HepG2 (cell line): ENCODE results near the gene AUTS2. TPM values are rescaled to one million over a fixed set of nuclear protein-coding genes. Genes with fewer than 3 reads are reported as not detected.

Experiments used
- ATAC-seq: fragments of 200-7000 bp; cut with Tn5 transposase; 3 replicates; pipeline ENCODE4 v1.9.1; 2020; ENCODE audit warnings: mild to moderate bottlenecking, moderate library complexity
- BruUV-seq: library from RNA; stranded (reverse); fragments of 400-500 nt; replicated peaks from 2 replicates; lab custom pipeline; 2021; lab: Mats Ljungman, UMichigan
- CTCF ChIA-PET: fragments of 300-600 bp; formaldehyde crosslinking; extraction: SDS; loops from one replicate; lab custom pipeline; 2021; ENCODE audit warnings: low total read pairs, inconsistent platforms, low intra/inter-chr PET ratio; lab: Yijun Ruan, JAX
- POLR2A ChIA-PET: fragments of 350-600 bp; sonication (Branson Sonifier 250); formaldehyde crosslinking; loops from one replicate; lab custom pipeline; 2020; ENCODE audit warnings: antibody characterized with exemption, inconsistent platforms; lab: Yijun Ruan, JAX
- DNase-seq: peaks from one replicate; pipeline ENCODE4 v3.0.0-alpha.2; 2015; ENCODE audit warnings: low spot score
- FAIRE-seq: peaks from 3 replicates; lab custom pipeline; 2011; peaks lifted over from hg19 to GRCh38; lab: Jason Lieb, UNC
- H2AFZ ChIP-seq: one replicate; pipeline ENCODE4 v1.6.1; 2011; ENCODE audit warnings: low read length, inconsistent platforms
- H3K27ac ChIP-seq: fragments of 300-600 bp; 3 replicates; pipeline ENCODE4 v1.8.0; 2011; ENCODE audit warnings: mixed run types, mild to moderate bottlenecking, mixed read lengths, low read length, inconsistent platforms; ENCODE audit not compliant: insufficient read depth; ENCODE audit errors: extremely low read length
- H3K27me3 ChIP-seq, 2 experiments: fragments of 200-600 bp in 1 of 2; 2 replicates in 1 of 2; 3 replicates in 1 of 2; pipeline versions ENCODE4 v1.6.0 to v1.8.0; 2011; ENCODE audit warnings: low read length in 2 of 2, mild to moderate bottlenecking in 2 of 2, moderate library complexity in 2 of 2, inconsistent platforms in 1 of 2; ENCODE audit not compliant: insufficient read depth in 2 of 2, control insufficient read depth in 1 of 2
- H3K36me3 ChIP-seq, 2 experiments: fragments of 200-600 bp in 1 of 2; replicated peaks in 1 of 2; 2 replicates in 1 of 2; 3 replicates in 1 of 2; pipeline versions ENCODE4 v1.5.1 to v1.8.0; 2011; ENCODE audit warnings: low read length in 2 of 2, inconsistent platforms in 1 of 2; ENCODE audit not compliant: insufficient read depth in 2 of 2, control insufficient read depth in 1 of 2
- H3K4me1 ChIP-seq: 2 replicates; pipeline ENCODE4 v1.5.1; 2012; ENCODE audit warnings: low read length, inconsistent platforms; ENCODE audit not compliant: insufficient read depth
- H3K4me2 ChIP-seq: 2 replicates; pipeline ENCODE4 v1.6.0; 2011; ENCODE audit warnings: low read depth, low read length, inconsistent platforms
- H3K4me3 ChIP-seq, 3 experiments: fragments of 200-600 bp in 1 of 3; sonication (generic), shearing (Covaris generic) in 1 of 3; replicated peaks in 1 of 3; 2 replicates each; pipeline ENCODE4 v1.5.1; 2011 to 2016; ENCODE audit warnings: low read length in 3 of 3, inconsistent platforms in 2 of 3, low read depth in 2 of 3, mild to moderate bottlenecking in 2 of 3, control low read depth in 1 of 3, mixed read lengths in 1 of 3; ENCODE audit not compliant: insufficient read depth in 1 of 3
- H3K79me2 ChIP-seq: one replicate; pipeline ENCODE4 v1.6.1; 2011; ENCODE audit warnings: low read length, inconsistent platforms; ENCODE audit not compliant: insufficient read depth
- H3K9ac ChIP-seq: 2 replicates; pipeline ENCODE4 v1.6.0; 2011; ENCODE audit warnings: mild to moderate bottlenecking, low read depth, low read length, inconsistent platforms; ENCODE audit not compliant: insufficient read depth
- H3K9me3 ChIP-seq: 2 replicates; pipeline ENCODE4 v1.5.1; 2012; ENCODE audit warnings: mild to moderate bottlenecking, low read length
- H4K20me1 ChIP-seq: 2 replicates; pipeline ENCODE4 v1.6.0; 2011; ENCODE audit warnings: inconsistent platforms, mild to moderate bottlenecking, low read length, moderate library complexity; ENCODE audit not compliant: insufficient read depth
- ARID2 ChIP-seq: sonication (generic); formaldehyde crosslinking; IDR thresholded peaks from 2 replicates; pipeline ENCODE4 v1.8.1; 2022; ENCODE audit warnings: mild to moderate bottlenecking, missing genetic modification reagents, borderline replicate concordance
- BORCS8-MEF2B ChIP-seq: sonication (generic); formaldehyde crosslinking; IDR thresholded peaks from 2 replicates; pipeline ENCODE4 v1.8.0; 2022; ENCODE audit warnings: mild to moderate bottlenecking, missing genetic modification reagents
- CEBPB ChIP-seq: IDR thresholded peaks from 2 replicates; pipeline ENCODE4 v1.6.1; 2011; ENCODE audit warnings: low read depth, low read length, improper control_type of control experiment, borderline replicate concordance
- GLMP ChIP-seq: sonication (generic); formaldehyde crosslinking; IDR thresholded peaks from 2 replicates; pipeline ENCODE4 v1.9.0; 2021; ENCODE audit warnings: missing genetic modification reagents, mild to moderate bottlenecking, borderline replicate concordance
- KLF6 ChIP-seq: IDR thresholded peaks from 2 replicates; pipeline ENCODE4 v1.8.0; 2016; ENCODE audit warnings: missing biosample characterization, missing genetic modification reagents
- MAF1 ChIP-seq: sonication (generic); formaldehyde crosslinking; IDR thresholded peaks from 2 replicates; pipeline ENCODE4 v1.5.0; 2020; ENCODE audit warnings: missing genetic modification reagents, borderline replicate concordance
- MLLT10 ChIP-seq: sonication (generic); formaldehyde crosslinking; IDR thresholded peaks from 2 replicates; pipeline ENCODE4 v1.4.0; 2020; ENCODE audit warnings: missing genetic modification reagents
- NONO ChIP-seq, 2 experiments: fragments of 450-650 bp in 1 of 2; sonication (generic) in 1 of 2; formaldehyde crosslinking in 1 of 2; IDR thresholded peaks in 1 of 2; conservative IDR thresholded peaks in 1 of 2; 2 replicates each; pipeline versions ENCODE4 v1.6.1 to v1.8.0; 2017 to 2022; ENCODE audit warnings: mild to moderate bottlenecking in 1 of 2, missing genetic modification reagents in 1 of 2, moderate library complexity in 1 of 2
- POLR2G ChIP-seq: fragments of 200-400 bp; formaldehyde crosslinking; IDR thresholded peaks from 2 replicates; pipeline ENCODE4 v1.6.1; 2018; ENCODE audit warnings: mild to moderate bottlenecking, low read depth, low read length, moderate library complexity
- RBM39 ChIP-seq: fragments of 200-400 bp; formaldehyde crosslinking; IDR thresholded peaks from one replicate; pipeline ENCODE4 v1.6.1; 2018; ENCODE audit warnings: antibody characterized with exemption, mild to moderate bottlenecking, low read depth, low read length; ENCODE audit not compliant: poor library complexity, severe bottlenecking
- ZBTB43 ChIP-seq: sonication (generic); formaldehyde crosslinking; conservative IDR thresholded peaks from 2 replicates; pipeline ENCODE4 v1.4.0; 2020; ENCODE audit warnings: missing genetic modification reagents
- ZFP36L2 ChIP-seq: sonication (generic); formaldehyde crosslinking; IDR thresholded peaks from 2 replicates; pipeline ENCODE4 v1.4.0; 2020; ENCODE audit warnings: missing genetic modification reagents
- ZNF101 ChIP-seq: sonication (generic); formaldehyde crosslinking; IDR thresholded peaks from 2 replicates; pipeline ENCODE4 v1.4.0; 2020; ENCODE audit warnings: mild to moderate bottlenecking, low read depth, missing genetic modification reagents, borderline replicate concordance
- ZNF263 ChIP-seq: sonication (generic); formaldehyde crosslinking; IDR thresholded peaks from 2 replicates; pipeline ENCODE4 v1.4.0; 2020; ENCODE audit warnings: missing genetic modification reagents
- ZNF510 ChIP-seq: sonication (generic); formaldehyde crosslinking; IDR thresholded peaks from 2 replicates; pipeline ENCODE4 v1.4.0; 2020; ENCODE audit warnings: low read depth, mild to moderate bottlenecking, missing genetic modification reagents
- ZNF772 ChIP-seq: sonication (generic); formaldehyde crosslinking; IDR thresholded peaks from 2 replicates; pipeline ENCODE4 v1.5.0; 2020; ENCODE audit warnings: mild to moderate bottlenecking, missing genetic modification reagents
- ZSCAN12 ChIP-seq: sonication (generic); formaldehyde crosslinking; IDR thresholded peaks from 2 replicates; pipeline ENCODE4 v1.9.0; 2021; ENCODE audit warnings: mild to moderate bottlenecking, missing genetic modification reagents
- WGBS: methylation state at CpG from one replicate; pipeline ENCODE4 v1.1.6; 2017; ENCODE audit warnings: low lambda C conversion rate; 5-methylcytosine and 5-hydroxymethylcytosine counted together
- in situ Hi-C: cut with HindIII; loops from 2 replicates; pipeline ENCODE4 v1.10.0; 2017; ENCODE audit warnings: low pct_unique_long_range_greater_than_20kb; ENCODE audit not compliant: extremely low pct_ligation_motif_present
- intact Hi-C: fragments of 100-400 bp; cut with micrococcal nuclease; formaldehyde crosslinking; loops from one replicate; pipeline ENCODE4 v1.10.0; 2022; ENCODE audit not compliant: unreplicated experiment
- polyA plus RNA-seq, 8 experiments: library from polyadenylated mRNA; depleted of rRNA in 3 of 8; stranded (reverse) in 7 of 8; unstranded in 1 of 8; fragments of >200 nt; fragmentation: Illumina TruSeq in 4 of 8; extraction: Trizol in 4 of 8; gene quantifications; 2 replicates each; pipeline versions ENCODE4 v1.2.1 to v1.2.3, GENCODE V29; 2011 to 2016; ENCODE audit warnings: low read depth in 4 of 8, missing spikeins in 1 of 8, mixed read lengths in 1 of 8; ENCODE audit not compliant: insufficient read depth in 1 of 8
- total RNA-seq, 5 experiments: library from RNA; depleted of rRNA; stranded (reverse); fragments of >200 nt; fragmentation: Illumina TruSeq; extraction: Trizol; gene quantifications; 2 replicates each; pipeline ENCODE4 v1.2.3, GENCODE V29; 2016; ENCODE audit warnings: low read depth in 1 of 5
- TF ChIP-seq, protein P1 (sequence below): sonication (generic); formaldehyde crosslinking; IDR thresholded peaks from 2 replicates; pipeline ENCODE4 v1.4.0; 2020; ENCODE audit warnings: missing genetic modification reagents
- TF ChIP-seq, protein P2 (sequence below): sonication (generic); formaldehyde crosslinking; IDR thresholded peaks from 2 replicates; pipeline ENCODE4 v1.5.1; 2020; ENCODE audit warnings: missing genetic modification reagents, mild to moderate bottlenecking, borderline replicate concordance

Gene AUTS2
- total and polyA plus RNA-seq, 2 of the 13 experiments (the other 11 are each of a cell fraction or from before 2014, with no cell fraction given) = 0.38 TPM; not detected in 1

DNA sequence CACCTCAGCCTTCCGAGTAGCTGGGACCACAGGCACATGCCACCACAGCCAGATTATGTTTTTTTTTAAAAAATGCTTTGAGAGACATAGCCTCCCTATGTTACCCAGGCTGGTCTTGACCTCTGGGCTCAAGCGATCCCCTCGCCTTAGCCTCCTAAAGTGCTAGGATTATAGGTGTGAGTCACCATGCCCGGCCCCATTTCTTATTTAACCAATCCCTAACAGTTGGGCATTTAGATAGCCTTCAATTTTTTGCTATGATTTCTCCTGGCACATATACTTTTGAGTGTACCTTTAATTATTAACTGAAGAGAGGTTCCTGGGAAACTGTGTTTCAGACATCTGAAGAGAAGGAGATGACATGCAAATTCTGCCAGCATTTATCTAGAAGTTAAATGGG lies 22.6 kb upstream of the AUTS2 start:
- Histone ChIP-seq H3K9ac (no peak overlapping the region), H4K20me1 (no peaks in the 10 kb centered on the region), H3K4me2 (no peak overlapping the region), H3K9me3 (no peaks in the 10 kb centered on the region), H3K4me1 (no peaks in the 10 kb centered on the region), H3K36me3 (no peaks in the 10 kb centered on the region), H3K27me3 (no peaks in the 10 kb centered on the region), H3K4me3 (no peak overlapping the region), H3K79me2 (no peaks in the 10 kb centered on the region), H3K27ac (no peak overlapping the region), H2AFZ (no peak overlapping the region)
- in situ Hi-C loops (no loop called here), intact Hi-C loops (loop anchor here (5.0 kb wide), 1 partner anchor 1288 kb away; no protein-coding TSS in a partner anchor)
- ATAC-seq = no peak
- ChIA-PET CTCF (no interaction called here), POLR2A (no interaction called here)
- BruUV-seq = no TSS peak
- WGBS = 36% methylated on average over 4 of the region's 4 CpGs
- FAIRE-seq = no peak
- DNase-seq = no peak
- TF ChIP-seq MLLT10 (CRISPR knock-in tag) (no peak), ZNF510 (CRISPR knock-in tag) (no peak), ZNF772 (no peak), MAF1 (no peak), ARID2 (CRISPR knock-in tag) (no peak), NONO (IDR thresholded peaks at IDR 0.05) (no peak), NONO (CRISPR knock-in tag; conservative IDR thresholded peaks at IDR 0.05) (no peak), KLF6 (CRISPR knock-in tag) (no peak), ZBTB43 (CRISPR knock-in tag) (no peak), GLMP (CRISPR knock-in tag) (no peak), ZSCAN12 (no peak), CEBPB (no peak), ZNF101 (no peak), RBM39 (no peak), POLR2G (no peak), BORCS8-MEF2B (CRISPR knock-in tag) (no peak), ZFP36L2 (CRISPR knock-in tag) (no peak), ZNF263 (no peak)
- TF ChIP-seq, protein P1, sequence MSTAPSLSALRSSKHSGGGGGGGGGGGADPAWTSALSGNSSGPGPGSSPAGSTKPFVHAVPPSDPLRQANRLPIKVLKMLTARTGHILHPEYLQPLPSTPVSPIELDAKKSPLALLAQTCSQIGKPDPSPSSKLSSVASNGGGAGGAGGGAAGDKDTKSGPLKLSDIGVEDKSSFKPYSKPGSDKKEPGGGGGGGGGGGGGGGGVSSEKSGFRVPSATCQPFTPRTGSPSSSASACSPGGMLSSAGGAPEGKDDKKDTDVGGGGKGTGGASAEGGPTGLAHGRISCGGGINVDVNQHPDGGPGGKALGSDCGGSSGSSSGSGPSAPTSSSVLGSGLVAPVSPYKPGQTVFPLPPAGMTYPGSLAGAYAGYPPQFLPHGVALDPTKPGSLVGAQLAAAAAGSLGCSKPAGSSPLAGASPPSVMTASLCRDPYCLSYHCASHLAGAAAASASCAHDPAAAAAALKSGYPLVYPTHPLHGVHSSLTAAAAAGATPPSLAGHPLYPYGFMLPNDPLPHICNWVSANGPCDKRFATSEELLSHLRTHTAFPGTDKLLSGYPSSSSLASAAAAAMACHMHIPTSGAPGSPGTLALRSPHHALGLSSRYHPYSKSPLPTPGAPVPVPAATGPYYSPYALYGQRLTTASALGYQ (CRISPR knock-in tag) = no peak
- TF ChIP-seq, protein P2, sequence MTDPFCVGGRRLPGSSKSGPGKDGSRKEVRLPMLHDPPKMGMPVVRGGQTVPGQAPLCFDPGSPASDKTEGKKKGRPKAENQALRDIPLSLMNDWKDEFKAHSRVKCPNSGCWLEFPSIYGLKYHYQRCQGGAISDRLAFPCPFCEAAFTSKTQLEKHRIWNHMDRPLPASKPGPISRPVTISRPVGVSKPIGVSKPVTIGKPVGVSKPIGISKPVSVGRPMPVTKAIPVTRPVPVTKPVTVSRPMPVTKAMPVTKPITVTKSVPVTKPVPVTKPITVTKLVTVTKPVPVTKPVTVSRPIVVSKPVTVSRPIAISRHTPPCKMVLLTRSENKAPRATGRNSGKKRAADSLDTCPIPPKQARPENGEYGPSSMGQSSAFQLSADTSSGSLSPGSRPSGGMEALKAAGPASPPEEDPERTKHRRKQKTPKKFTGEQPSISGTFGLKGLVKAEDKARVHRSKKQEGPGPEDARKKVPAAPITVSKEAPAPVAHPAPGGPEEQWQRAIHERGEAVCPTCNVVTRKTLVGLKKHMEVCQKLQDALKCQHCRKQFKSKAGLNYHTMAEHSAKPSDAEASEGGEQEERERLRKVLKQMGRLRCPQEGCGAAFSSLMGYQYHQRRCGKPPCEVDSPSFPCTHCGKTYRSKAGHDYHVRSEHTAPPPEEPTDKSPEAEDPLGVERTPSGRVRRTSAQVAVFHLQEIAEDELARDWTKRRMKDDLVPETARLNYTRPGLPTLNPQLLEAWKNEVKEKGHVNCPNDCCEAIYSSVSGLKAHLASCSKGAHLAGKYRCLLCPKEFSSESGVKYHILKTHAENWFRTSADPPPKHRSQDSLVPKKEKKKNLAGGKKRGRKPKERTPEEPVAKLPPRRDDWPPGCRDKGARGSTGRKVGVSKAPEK (CRISPR knock-in tag) = no peak
